HG03575 (cell line): ENCODE results near the gene MATCAP1.

ENCODE experiments used
- ATAC-seq: cut with Tn5 transposase; IDR thresholded peaks from one replicate; pipeline ENCODE4 v1.9.1; 2021; ENCODE audit not compliant: unreplicated experiment, insufficient number of reproducible peaks, low FRiP score; ENCODE audit errors: extremely low read depth

Gene MATCAP1

DNA sequence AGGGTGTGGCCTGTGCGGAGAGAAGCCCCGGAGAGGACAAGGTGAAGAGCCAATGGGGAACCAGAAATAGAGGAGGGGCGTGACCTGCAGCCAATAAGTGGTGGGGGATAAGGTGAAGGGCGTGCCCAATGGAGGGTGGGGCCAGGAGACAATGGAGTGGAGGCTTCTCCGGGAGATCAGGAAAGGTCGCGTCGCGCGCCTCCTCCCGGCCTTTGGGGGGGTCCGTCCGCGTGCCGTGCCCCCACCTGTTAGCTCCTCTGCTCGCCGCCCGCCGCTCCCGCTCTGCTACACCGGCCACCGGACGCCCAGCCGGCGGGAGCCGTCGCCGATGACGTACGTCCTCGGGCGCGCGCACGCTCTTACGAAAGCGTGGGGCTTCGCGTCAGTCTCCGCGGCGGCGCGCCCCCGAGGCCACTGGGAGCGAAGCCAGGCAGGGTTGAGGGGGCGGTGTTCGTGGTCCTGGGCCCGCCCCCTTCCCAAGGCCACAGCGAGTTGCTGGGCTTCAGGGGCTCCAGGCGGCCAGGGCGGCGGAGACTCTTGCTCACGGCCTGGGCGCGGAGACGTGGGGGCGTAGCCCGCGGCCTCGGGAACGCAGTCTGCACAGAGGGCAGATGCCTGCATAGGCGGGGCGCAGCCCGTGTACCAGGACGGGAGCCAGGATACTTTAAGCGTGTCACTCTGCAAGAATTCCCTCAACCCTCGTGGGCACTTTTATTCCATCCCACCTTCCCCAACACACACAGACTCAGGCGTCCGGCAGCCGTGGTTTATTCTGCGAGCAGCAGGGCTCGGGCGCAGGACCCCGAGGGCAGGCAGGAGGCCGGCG, at the start of gene MATCAP1:
MATCAP1 (minus strand) TSS at position 337 of the 826 bp plus-strand sequence. CDS start 3,353 bp downstream, outside the sequence.
- peak; percentile 71 for ATAC-seq

DNA sequence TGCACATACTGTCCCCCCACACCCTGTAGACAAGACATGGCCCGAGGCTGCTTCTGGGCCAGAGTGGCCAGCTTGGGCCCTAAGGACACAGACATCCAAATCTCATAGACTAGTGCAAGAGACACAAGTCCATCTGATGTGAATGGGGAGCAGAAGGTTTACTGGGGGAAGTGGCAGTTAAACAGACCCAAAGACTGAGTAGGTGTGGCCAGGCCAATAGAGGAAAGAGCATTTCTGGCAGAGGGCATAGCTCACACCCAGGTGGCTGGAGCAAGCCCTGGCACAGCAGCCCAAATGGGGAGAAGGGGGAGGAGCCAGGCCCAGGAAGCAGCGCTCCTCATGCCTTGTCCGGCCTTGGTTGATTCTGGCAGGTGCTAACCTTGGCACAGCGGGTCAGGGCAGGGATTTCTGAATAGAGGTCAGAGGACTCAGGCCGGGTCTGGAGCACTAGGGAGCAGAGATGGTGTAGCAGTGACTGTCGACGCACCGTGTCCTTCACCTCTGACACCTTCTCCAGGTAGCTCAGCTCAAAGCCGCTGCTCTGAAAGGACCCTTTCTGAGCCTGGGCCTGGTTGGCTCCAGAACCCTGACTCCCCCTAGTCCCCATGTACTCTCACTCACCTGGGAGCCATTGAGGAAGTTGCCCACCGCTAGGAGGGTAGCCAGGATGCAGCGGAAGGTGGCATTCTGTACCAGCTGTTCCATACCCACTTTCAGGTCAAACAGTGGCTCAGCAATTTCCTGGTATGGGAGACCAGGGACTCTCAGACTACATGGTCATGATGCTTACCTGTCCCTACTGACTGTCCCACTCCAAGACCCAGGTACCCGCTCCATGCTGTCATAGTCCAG, 47.3 kb upstream of the MATCAP1 start:
- ATAC-seq = no peak

DNA sequence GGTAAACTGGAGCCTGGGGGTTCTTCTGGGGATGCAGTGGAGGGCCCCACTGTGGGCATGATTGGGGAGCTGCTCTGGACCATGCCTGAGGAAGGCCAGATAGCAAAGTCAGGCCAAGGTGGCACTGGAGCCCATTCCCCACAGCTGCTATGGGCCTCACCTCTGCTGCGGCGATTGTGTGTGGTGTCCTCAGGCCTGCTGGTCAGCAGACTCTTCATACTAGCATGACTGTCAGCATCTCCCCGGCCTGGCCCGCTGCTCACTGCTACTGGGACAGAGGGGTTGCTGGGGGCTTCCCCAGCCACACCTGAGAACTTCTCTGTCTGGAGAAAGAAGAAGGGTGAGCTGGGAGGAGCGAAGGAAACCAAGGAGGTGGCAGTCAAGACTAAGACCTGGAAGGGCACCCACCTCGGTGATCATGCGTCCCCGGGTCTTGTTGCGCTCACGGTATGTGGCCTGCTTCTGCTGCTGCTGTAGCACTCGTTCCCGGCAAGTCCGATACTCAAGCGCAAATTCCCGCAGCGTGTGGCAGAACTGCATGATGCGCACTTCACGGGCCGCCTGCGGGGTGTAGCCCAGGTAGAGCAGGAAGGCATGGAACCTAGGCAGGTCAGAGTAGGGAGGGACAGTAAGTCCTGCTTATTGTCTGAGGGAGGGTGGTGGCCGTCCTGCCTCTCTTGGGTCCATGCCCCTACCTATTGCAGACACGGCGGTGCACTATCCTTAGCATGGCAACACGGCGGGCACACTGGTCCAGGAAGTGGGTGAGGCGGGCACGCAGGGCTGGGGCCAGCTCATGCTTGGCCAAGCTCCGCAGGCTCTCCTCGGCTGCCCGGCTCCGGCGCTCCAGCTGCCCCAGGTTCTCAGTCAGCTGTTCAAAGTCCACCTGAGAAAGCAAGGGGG, 46.4 kb upstream of the MATCAP1 start:
- ATAC-seq = no peak

DNA sequence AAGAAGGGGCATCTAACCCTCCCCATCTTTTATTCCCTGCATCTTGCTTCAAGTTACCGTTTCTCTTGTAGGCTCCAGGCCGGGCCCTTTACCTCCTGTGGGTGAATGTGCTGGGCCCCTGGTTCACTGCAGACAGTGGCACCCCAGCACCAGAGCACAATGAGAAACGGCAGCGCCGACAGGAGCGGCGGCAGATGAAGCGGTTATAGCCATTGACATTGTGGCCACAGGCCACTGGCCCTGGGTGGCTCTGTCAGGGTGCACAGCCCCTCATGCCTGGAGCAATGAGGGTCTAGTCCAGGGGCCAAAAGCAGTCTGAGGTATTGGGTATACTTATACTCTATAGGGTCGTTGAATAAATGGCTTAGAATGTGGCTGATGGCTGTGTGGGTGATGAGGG, 45.1 kb upstream of the MATCAP1 start:
- no peak for ATAC-seq

DNA sequence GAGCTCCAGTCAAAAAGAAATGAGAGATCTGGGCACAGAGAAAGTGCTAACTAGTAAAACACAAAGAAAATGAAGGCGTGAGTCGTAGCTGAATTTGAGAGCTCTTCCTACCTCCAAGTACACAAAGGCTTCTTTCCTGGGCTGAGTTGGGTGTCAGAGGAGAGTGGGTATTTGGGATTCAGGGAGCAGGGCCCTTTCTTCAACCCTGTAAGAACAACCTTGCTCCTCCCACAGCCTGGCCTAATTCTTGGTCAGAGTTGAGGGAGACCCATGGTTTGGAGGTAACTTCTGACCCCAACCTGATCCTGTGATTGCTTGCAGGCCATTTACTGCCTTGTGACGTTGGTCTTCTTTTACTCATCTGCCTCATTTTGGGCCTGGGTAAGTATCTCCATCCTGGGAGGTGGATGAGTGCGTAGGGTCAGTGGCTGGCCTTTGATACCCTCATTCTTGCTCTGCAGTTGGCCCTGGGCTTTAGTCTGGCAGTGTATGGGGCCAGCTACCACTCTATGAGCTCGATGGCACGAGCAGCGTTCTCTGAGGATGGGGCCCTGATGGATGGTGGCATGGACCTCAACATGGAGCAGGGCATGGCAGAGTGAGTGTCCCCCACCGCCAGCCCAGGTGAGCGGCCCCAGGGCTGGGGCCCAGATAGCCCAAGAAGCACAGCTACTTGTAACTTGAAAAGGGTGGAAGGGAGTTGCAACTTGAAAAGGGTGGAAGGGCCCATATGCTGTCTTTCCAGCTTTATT, 44.4 kb upstream of the MATCAP1 start:
- no peak for ATAC-seq

DNA sequence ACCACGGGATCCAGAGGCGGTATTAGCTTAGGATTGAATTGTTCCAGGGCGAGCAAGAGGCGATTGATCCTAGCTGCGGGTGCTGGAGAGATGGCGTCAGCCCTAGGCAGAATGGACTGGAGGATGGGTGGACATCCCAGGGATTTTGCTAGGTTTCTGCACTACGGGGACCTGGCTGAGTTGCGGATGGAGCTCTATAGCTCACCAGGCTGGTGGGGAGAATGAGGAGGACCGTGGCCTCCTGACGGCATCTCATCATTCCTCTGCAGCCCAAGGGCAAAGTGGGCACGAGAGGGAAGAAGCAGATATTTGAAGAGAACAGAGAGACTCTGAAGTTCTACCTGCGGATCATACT, 43.8 kb upstream of the MATCAP1 start:
- ATAC-seq = no peak

DNA sequence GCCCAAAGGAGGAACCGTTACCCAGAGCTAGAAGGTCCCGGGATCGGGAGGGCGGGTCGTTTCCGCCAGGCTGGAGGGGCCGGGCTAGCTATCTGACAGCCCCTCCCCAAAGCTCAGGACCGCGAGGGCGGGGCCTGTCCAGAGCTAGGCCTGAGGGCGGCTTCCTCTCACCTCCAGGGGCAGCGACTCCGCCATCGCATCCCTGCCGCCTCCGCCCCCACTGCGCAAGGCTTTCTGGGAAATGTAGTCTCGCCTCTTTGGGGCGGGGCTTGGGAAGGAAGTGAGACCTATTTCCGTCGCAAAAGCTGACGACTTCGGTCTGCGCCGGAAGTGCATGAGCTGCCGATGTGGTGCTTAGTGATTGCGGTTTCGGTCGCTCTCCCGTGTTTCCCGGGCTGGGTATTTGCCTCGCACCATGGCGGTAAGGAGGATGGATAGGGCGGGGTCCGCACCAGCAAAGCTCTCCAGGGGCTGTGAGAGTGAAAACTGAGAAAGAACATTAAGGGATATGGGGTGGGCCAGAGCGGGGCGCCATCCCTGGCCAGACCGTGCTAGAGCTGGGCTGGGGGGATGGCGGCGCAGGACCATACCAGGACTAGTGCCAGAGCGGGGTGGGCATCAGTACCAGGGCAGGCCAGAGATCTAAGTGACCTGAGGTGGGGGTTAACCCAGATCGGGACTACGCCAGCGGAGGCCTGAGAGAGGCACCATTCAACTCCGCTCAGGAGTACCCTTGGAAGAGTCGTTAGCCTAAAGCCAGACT, 43.2 kb upstream of the MATCAP1 start, which contains the start of gene TMEM208:
TMEM208 (plus strand) TSS at position 327 of the 763 bp plus-strand sequence; CDS start at position 416, 89 bp downstream.
- no peak for ATAC-seq

DNA sequence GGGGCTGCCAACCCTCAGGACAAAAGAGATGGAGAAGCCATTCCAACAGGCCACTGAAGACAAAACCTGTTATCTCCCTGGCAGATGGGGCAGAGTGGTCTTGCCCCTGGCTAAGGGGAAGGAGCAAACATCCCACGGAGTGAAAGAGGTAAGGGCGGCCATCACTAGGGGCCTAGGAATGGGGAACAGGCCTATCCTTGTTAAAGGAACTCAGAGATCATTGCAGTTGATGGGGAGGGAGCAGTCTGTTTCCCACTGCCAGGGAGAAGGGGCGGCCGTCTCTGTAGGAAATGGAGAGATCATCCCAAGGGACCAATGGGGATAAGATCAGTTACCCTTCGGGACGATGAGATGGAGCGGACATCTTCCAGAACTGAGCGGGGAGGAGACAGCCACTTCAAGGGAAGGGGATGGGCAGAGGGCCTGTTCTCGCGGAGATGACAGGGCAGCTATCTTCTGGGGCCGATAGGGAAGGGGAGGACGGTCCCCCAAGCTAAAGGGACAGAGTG, 42.6 kb upstream of the MATCAP1 start:
- ATAC-seq = no peak

DNA sequence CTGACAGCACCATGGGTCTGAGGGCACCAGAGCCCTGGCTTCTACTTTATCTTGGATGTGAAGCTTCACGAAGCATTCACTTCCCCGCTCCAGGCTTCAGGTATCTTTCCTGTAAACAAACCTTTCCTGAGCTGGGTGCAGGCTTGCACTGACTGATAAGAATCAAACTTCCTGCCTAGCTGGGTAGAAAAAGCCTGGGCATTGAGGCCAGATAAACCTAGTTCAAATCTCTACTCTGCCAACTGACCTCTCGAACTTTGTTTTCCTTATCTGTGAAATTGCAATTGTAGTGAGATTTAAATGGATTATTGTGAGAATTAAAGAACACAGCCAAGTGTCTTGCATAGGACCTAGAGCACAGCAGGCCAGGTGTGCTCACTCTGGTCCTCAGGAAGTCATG, 40.2 kb upstream of the MATCAP1 start:
- ATAC-seq = no peak

DNA sequence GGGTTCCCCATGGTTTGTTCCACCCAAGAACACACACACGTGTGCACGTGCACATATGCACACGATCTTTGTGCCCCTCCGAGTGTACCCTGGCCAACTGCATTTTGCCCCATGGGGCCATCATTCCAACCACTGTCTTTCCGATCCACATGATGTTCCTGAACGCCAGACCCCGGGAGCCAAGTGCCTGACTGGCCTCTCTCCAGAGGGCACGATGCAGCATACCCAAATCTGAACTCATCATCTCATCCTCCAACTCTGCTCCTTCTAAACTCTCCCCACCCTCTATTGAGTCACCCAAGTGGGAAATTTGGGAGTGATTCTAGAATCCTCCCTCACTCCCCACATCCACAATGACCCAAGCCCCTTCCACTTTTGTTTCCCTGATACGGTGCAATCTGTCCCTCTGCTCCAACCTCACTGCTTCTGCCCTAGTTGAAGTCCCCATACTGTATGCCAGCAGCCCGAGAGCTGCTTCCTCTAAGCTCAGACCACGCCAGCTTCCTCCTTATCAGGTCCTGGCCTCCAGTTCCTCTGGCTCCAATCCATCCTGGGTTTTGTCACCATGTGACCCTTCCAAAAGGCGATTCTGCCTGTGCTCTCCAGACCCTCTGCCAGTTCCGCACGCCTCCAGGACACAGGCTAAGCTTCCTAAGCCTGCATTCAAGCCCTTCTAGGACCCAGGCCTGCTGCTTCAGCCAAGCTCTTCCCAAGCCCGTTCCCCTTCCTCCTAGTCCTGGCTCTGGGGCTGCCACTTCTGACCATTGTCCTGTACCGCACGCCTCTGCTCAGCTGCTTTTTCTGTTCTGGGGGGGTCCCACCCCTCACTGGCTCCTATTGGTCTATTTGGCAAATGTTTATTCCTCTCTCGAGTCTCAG, 33.1 kb upstream of the MATCAP1 start:
- ATAC-seq = no peak

DNA sequence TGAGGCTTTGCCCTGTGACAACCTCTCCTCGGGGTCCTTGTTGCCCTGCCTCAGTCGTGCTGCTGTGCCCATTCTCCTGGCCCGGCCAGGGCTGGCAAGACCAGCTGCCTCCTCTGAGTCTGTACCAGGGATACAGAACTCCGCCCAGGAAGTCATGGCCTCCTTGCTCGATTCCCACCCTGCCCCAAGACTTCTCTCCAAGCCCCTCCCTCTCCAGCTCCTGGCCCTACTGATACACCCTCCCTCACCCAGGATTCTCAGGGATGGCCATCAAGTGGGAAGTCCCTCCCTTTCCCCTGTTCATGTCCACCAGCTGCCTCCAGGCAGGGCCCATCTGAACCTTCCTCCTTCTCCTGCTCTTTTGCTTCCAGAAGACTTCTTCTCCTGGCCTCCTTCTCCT, 31.9 kb upstream of the MATCAP1 start:
- no peak for ATAC-seq

DNA sequence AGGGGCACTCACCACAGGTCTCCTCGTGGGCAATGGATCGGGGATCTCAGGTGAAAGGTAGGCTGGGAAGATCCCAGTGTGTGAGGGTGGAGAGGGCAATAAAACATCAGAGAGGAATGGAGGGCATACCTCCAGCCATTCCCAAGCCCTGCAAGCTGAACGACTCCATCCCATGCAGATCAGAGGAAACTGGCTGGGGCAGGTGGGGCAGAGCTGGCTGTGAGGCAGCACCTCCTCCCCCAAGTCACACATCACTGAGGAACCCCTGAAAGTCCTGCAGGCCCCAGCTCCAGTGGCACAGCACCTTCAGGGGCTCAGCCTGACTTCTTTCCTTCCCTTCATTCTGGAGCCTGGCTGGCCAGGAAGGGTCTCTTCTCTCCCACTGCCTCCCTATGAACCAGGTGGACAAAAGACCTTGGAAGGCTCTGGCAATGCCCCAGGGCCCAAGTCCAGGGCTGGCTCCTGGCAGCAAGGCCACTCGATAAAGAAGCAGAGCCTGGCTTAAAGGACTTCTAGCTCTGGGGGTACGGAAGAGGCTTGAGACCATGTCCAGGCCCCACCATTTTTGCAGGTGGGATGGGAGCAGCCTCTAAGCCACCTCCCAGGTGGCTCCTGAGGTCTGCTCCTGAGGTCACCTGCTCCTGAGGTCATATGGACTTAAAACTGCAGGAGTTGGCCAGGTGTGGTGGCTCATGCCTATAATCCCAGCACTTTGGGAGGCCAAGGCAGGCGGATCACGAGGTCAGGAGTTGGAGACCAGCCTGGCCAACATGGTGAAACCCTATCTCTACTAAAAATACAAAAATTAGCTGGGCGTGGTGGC, 29.6 kb upstream of the MATCAP1 start:
- ATAC-seq = no peak

DNA sequence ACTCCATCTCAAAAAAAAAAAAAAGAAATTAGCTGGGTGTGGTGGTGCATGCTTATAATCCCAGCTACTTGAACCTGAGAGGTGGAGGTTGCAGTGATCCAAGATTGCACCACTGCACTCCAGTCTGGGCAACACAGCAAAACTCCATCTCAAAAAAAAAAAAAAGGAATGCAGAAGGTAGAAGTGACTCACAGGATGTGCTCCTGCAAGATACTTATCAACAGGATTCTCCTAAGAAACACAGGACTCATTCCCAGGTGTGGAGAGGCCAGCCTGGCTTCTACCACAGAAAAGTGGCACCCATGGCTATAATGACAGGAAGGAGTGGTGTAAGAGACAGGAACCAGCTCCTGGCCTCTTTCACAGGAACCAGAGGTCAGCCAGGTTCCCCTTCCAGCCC, 29.0 kb upstream of the MATCAP1 start:
- no peak for ATAC-seq

DNA sequence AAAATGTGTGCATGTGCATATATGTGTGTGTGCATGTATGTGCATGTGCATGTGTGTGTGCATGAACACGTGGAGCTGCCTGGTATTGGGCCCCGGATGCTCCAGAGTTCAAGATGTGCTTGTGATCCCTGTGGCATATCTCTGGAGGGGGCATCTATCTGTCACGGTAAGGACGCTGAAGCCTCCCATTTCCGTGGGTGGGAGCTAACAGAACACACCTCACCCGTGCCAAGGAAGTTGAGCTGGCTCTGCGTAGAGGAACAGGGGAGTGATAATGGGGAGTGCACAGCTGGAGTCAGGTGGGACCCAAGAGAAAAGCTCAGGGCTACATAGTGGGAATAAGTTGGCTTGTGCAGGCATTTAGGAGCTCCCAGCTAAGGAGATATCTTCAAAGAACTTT, 27.9 kb upstream of the MATCAP1 start:
- no peak for ATAC-seq

DNA sequence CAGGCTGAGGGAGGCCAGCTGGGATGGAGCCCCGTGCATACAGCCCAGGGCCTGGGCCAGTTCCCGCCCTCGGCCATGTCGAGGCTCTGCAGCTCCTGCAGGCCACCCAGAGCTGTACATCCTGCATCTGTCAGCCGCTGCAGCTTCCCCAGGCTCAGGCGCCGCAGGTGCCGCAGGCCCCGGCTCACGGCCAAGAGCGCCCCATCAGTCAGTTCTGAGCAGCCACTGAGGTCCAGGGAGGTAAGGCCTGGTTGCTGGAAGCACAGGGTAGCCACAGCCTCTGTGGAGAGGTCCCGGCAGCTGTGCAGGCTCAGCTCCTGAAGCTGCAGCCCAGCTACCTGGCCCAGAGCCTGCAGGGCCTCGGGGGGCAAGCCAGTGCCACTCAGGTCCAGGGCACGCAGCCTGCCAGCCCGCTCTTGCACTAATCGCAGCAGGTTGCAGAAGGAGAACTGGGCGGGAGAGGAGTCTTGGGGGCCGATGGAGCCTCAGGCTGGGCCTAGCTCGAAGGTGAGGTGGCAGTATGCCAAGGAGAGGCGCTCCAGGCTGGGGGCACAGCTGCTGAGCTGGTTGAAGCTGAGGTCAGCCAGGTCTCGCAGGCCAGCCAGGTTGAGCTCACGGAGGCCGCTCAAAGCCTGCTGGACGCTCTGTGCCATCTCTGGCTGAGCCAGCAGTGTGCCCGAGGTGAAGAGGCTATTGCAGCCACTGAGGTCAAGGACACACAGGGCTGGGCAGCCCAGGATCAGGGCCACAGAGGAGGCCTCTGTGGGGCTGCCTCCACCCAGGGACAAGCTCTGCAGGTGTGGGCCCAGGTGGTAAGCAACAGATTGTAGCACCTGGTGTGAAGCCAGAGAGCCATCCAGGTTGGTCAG, 26.5 kb upstream of the MATCAP1 start:
- ATAC-seq = no peak
